Peyer's patch (tissue), 4 donors: ENCODE results near the gene ADAMTS16.

ENCODE experiments used
- POLR2A ChIP-seq, 2 donors: fragments of 450-650 bp; IDR thresholded peaks; one replicate each; pipeline ENCODE4 v1.5.1; 2017; ENCODE audit warnings: antibody characterized with exemption in 2 of 2, mild to moderate bottlenecking in 2 of 2, moderate library complexity in 2 of 2
- TF ChIP-seq, protein P1 (sequence below), 6 experiments: fragments of 450-650 bp in 4 of 6; fragments of 200-600 bp in 2 of 6; sonication (generic) in 1 of 6; IDR thresholded peaks; one replicate each; pipeline ENCODE4 v1.5.1; 2017 to 2019; ENCODE audit warnings: antibody characterized with exemption in 6 of 6, mild to moderate bottlenecking in 3 of 6, moderate library complexity in 1 of 6

DNA sequence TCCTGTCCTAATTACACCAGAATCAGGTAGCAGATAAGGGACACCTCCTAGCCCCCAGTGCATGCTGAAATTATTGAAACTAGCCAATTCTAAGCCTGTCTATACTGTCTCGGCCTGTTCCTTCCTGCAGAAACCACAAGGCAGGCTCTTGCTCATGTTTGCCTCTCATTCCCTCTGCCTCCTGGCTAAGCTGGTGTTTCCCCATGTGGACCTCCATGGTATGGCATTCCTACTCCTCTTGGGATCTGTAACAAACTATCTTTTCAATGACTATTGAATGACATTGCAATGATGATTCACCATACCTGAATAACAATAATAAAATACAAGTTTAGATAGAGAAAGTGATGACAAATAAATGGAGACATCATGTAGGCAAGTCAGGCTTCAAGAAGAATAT, 35.6 kb upstream of the ADAMTS16 start:
- no peak for TF ChIP-seq POLR2A (IDR thresholded peaks at IDR 0.05)
- TF ChIP-seq, protein P1, sequence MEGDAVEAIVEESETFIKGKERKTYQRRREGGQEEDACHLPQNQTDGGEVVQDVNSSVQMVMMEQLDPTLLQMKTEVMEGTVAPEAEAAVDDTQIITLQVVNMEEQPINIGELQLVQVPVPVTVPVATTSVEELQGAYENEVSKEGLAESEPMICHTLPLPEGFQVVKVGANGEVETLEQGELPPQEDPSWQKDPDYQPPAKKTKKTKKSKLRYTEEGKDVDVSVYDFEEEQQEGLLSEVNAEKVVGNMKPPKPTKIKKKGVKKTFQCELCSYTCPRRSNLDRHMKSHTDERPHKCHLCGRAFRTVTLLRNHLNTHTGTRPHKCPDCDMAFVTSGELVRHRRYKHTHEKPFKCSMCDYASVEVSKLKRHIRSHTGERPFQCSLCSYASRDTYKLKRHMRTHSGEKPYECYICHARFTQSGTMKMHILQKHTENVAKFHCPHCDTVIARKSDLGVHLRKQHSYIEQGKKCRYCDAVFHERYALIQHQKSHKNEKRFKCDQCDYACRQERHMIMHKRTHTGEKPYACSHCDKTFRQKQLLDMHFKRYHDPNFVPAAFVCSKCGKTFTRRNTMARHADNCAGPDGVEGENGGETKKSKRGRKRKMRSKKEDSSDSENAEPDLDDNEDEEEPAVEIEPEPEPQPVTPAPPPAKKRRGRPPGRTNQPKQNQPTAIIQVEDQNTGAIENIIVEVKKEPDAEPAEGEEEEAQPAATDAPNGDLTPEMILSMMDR (IDR thresholded peaks at IDR 0.05) = no peak
